HG02885 (cell line): ENCODE measurements around the gene PIH1D1.

Experiments
- ATAC-seq: cut with Tn5 transposase; IDR thresholded peaks from one replicate; pipeline ENCODE4 v1.9.1; 2021; ENCODE audit warnings: mild to moderate bottlenecking; ENCODE audit not compliant: unreplicated experiment, poor library complexity

The PIH1D1 gene

GRCh38 chr19:49422407-49423070, 29.1 kb downstream of the PIH1D1 start:
- ATAC-seq, result no peak

- ATAC-seq, result no peak
These were observed 29.8 kb downstream of the PIH1D1 start for GRCh38 chr19:49421878-49422202.

- no peak for ATAC-seq
These were observed 30.4 kb downstream of the PIH1D1 start for GRCh38 chr19:49421039-49421877.

- ATAC-seq, result no peak
These were observed 31.4 kb downstream of the PIH1D1 start for GRCh38 chr19:49420227-49420626.

- no peak for ATAC-seq
These were observed 32.4 kb downstream of the PIH1D1 start for GRCh38 chr19:49419173-49419572.

GRCh38 chr19:49418511-49418910, 33.1 kb downstream of the PIH1D1 start:
- ATAC-seq, result no peak

- no peak for ATAC-seq
These were observed 34.5 kb downstream of the PIH1D1 start for GRCh38 chr19:49417088-49417487.

GRCh38 chr19:49415810-49416200, 35.8 kb downstream of the PIH1D1 start:
- no peak for ATAC-seq

GRCh38 chr19:49415102-49415809, 36.4 kb downstream of the PIH1D1 start:
- ATAC-seq, result no peak

- no peak for ATAC-seq
These were observed 37.4 kb downstream of the PIH1D1 start for GRCh38 chr19:49414256-49414655.

GRCh38 chr19:49413348-49413747, 38.3 kb downstream of the PIH1D1 start:
- no peak for ATAC-seq

- ATAC-seq, result no peak
These were observed 39.8 kb downstream of the PIH1D1 start for GRCh38 chr19:49411681-49412326.

- no peak for ATAC-seq
These were observed 42.1 kb downstream of the PIH1D1 start for GRCh38 chr19:49409441-49410029.

- no peak for ATAC-seq
These were observed 42.7 kb downstream of the PIH1D1 start for GRCh38 chr19:49408816-49409440.

GRCh38 chr19:49407482-49408015, 44.1 kb downstream of the PIH1D1 start:
- no peak for ATAC-seq

- no peak for ATAC-seq
These were observed 44.5 kb downstream of the PIH1D1 start for GRCh38 chr19:49407079-49407478.

GRCh38 chr19:49403404-49404187, 48.0 kb downstream of the PIH1D1 start:
- ATAC-seq, result no peak

GRCh38 chr19:49400029-49400428, 51.6 kb downstream of the PIH1D1 start:
- no peak for ATAC-seq

GRCh38 chr19:49398931-49399330, 52.7 kb downstream of the PIH1D1 start:
- no peak for ATAC-seq
